Liver (tissue), 9 donors: ENCODE data around the gene SPHK2. TPM values are rescaled to one million over a fixed set of nuclear protein-coding genes. Genes with fewer than 3 reads are reported as not detected.

ENCODE experiments used
- DNase-seq: peaks from one replicate; pipeline ENCODE4 v3.0.0-alpha.2; 2017; ENCODE audit warnings: low spot score
- H3K27ac ChIP-seq, 2 donors: one replicate each; pipeline ENCODE4 v1.7.0; 2013; ENCODE audit warnings: inconsistent platforms in 2 of 2, low read length in 2 of 2, control low read depth in 1 of 2, low read depth in 1 of 2, mild to moderate bottlenecking in 1 of 2
- H3K27me3 ChIP-seq, 4 donors: one replicate each; pipeline versions ENCODE4 v1.6.1 to v1.7.0; 2013; ENCODE audit warnings: low read length in 3 of 4, inconsistent platforms in 1 of 4, mild to moderate bottlenecking in 1 of 4, moderate library complexity in 1 of 4; ENCODE audit not compliant: control insufficient read depth in 4 of 4, insufficient read depth in 4 of 4
- H3K36me3 ChIP-seq, 4 donors: one replicate each; pipeline versions ENCODE4 v1.6.1 to v1.7.0; 2013; ENCODE audit warnings: low read length in 3 of 4, mild to moderate bottlenecking in 3 of 4, low read depth in 1 of 4, moderate library complexity in 1 of 4; ENCODE audit not compliant: control insufficient read depth in 4 of 4, insufficient read depth in 3 of 4
- H3K4me1 ChIP-seq, 4 donors: one replicate each; pipeline versions ENCODE4 v1.6.1 to v1.7.0; 2013; ENCODE audit warnings: low read length in 3 of 4, mild to moderate bottlenecking in 3 of 4, moderate library complexity in 1 of 4; ENCODE audit not compliant: control insufficient read depth in 4 of 4, insufficient read depth in 4 of 4
- H3K4me3 ChIP-seq, 3 donors: one replicate each; pipeline versions ENCODE4 v1.6.1 to v1.7.0; 2013; ENCODE audit warnings: low read length in 3 of 3, control low read depth in 1 of 3, low read depth in 1 of 3, mild to moderate bottlenecking in 1 of 3
- H3K9ac ChIP-seq, 2 donors: one replicate each; pipeline ENCODE4 v1.7.0; 2013; ENCODE audit warnings: low read length in 2 of 2, mild to moderate bottlenecking in 2 of 2, moderate library complexity in 2 of 2, control low read depth in 1 of 2, low read depth in 1 of 2
- H3K9me3 ChIP-seq, 4 donors: one replicate each; pipeline versions ENCODE4 v1.6.1 to v1.7.0; 2013; ENCODE audit warnings: low read length in 3 of 4; ENCODE audit not compliant: control insufficient read depth in 4 of 4
- FOXA2 ChIP-seq: IDR thresholded peaks from 2 replicates; pipeline ENCODE4 v1.6.1; 2016; ENCODE audit warnings: antibody characterized with exemption
- RAD21 ChIP-seq, 2 donors: IDR thresholded peaks; 2 replicates each; pipeline ENCODE4 v1.6.1; 2016; ENCODE audit warnings: antibody characterized with exemption in 2 of 2, mild to moderate bottlenecking in 2 of 2
- WGBS: extraction: QIAGEN DNeasy Blood & Tissue Kit; methylation state at CpG from one replicate; pipeline ENCODE4 v1.1.7; 2013; 5-methylcytosine and 5-hydroxymethylcytosine counted together
- polyA plus RNA-seq, 2 donors: library from polyadenylated mRNA; stranded (reverse) in 1 of 2; unstranded in 1 of 2; fragments of 200-250 nt in 1 of 2; fragments of >200 nt in 1 of 2; fragmentation: Nextera tagmentation in 1 of 2; extraction: Ambion mirVana in 1 of 2; gene quantifications; one replicate each; pipeline versions ENCODE4 v1.2.1 to v1.2.3, GENCODE V29; 2013 to 2015
- total RNA-seq, 2 donors: library from RNA; depleted of rRNA; stranded (reverse); fragments of >200 nt; gene quantifications; one replicate each; pipeline ENCODE4 v1.2.3, GENCODE V29; 2014
- TF ChIP-seq, protein P1 (sequence below): IDR thresholded peaks from 2 replicates; pipeline ENCODE4 v1.6.1; 2016; ENCODE audit warnings: antibody characterized with exemption, mild to moderate bottlenecking
- TF ChIP-seq, protein P2 (sequence below): IDR thresholded peaks from 2 replicates; pipeline ENCODE4 v1.6.1; 2016; ENCODE audit warnings: antibody characterized with exemption
- TF ChIP-seq, protein P3 (sequence below): fragments of 150-350 bp; IDR thresholded peaks from 2 replicates; pipeline ENCODE4 v1.5.1; 2017; ENCODE audit warnings: improper control_type of control experiment, low read depth, low read length; ENCODE audit not compliant: missing input control
- donor health status: healthy.
- donor health status: healthy.
- donor health status: healthy.
- donor health status: healthy.
- donor health status: healthy.

The SPHK2 gene
- total and polyA plus RNA-seq, 4 donors = 9.6 to 17.3 (median 12.3) TPM

DNA sequence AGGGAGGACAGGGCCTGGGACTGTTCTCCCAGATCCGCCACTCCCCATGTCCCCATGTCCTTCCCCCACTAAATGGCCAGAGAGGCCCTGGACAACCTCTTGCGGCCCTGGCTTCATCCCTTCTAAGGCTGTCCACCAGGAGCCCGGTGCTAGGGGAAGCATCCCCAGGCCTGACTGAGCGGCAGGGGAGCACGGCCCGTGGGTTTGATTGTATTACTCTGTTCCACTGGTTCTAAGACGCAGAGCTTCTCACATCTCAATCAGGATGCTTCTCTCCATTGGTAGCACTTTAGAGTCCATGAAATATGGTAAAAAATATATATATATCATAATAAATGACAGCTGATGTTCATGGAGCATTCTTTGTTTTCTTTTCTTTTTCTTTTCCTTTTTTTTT lies 11.9 kb upstream of the SPHK2 start:
- WGBS = 92% methylated on average over 7 of the region's 7 CpGs

DNA sequence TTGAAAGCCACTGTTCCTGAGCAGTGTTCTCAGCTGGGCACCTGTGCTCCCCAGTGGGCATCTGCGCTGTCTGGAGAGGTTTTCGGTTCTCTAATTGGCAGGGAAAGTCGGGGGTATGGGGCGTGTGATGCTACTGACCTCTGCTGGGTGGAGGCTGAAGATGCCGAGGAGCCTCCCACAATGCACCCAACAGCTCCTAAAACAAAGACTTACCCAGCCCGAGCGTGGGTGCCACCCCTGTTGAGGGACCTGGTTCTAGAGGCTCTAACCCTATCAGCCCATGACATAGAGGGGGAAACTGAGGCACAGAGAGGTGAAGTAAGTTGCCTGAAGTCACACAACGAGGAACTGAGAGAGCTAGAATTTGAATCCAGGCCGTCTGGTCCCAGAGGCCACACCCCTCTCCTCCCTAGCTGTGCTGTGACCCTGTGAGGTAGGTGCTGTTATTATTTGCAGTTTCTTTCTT lies 10.5 kb upstream of the SPHK2 start:
- no peak for DNase-seq

More for the DNA sequence above, 11.9 kb upstream of the SPHK2 start:
- Histone ChIP-seq H3K36me3 (no peaks in the 10 kb centered on the region), H3K27ac (no peak overlapping the region), H3K4me3 (no peak overlapping the region), H3K4me1 (no peaks in the 10 kb centered on the region), H3K27me3 (no peaks in the 10 kb centered on the region), H3K9me3 (no peaks in the 10 kb centered on the region), H3K9ac (no peak overlapping the region)
- DNase-seq = no peak
- no peak for TF ChIP-seq FOXA2

More for the DNA sequence above, 10.5 kb upstream of the SPHK2 start:
- Histone ChIP-seq H3K4me3 (no peak overlapping the region), H3K36me3 (no peaks in the 10 kb centered on the region), H3K27ac (no peak overlapping the region), H3K9me3 (no peaks in the 10 kb centered on the region), H3K4me1 (peaks cover 0 to 5% (median under 1%) of the 10 kb centered on the region in 4 donors), H3K9ac (no peak overlapping the region), H3K27me3 (no peaks in the 10 kb centered on the region)
- WGBS = 47% methylated on average over 9 of the region's 9 CpGs
- peak; percentile 51 to 54 for TF ChIP-seq RAD21 (IDR thresholded peaks at IDR 0.05)
- TF ChIP-seq, protein P1, sequence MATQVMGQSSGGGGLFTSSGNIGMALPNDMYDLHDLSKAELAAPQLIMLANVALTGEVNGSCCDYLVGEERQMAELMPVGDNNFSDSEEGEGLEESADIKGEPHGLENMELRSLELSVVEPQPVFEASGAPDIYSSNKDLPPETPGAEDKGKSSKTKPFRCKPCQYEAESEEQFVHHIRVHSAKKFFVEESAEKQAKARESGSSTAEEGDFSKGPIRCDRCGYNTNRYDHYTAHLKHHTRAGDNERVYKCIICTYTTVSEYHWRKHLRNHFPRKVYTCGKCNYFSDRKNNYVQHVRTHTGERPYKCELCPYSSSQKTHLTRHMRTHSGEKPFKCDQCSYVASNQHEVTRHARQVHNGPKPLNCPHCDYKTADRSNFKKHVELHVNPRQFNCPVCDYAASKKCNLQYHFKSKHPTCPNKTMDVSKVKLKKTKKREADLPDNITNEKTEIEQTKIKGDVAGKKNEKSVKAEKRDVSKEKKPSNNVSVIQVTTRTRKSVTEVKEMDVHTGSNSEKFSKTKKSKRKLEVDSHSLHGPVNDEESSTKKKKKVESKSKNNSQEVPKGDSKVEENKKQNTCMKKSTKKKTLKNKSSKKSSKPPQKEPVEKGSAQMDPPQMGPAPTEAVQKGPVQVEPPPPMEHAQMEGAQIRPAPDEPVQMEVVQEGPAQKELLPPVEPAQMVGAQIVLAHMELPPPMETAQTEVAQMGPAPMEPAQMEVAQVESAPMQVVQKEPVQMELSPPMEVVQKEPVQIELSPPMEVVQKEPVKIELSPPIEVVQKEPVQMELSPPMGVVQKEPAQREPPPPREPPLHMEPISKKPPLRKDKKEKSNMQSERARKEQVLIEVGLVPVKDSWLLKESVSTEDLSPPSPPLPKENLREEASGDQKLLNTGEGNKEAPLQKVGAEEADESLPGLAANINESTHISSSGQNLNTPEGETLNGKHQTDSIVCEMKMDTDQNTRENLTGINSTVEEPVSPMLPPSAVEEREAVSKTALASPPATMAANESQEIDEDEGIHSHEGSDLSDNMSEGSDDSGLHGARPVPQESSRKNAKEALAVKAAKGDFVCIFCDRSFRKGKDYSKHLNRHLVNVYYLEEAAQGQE = no peak
- TF ChIP-seq, protein P2, sequence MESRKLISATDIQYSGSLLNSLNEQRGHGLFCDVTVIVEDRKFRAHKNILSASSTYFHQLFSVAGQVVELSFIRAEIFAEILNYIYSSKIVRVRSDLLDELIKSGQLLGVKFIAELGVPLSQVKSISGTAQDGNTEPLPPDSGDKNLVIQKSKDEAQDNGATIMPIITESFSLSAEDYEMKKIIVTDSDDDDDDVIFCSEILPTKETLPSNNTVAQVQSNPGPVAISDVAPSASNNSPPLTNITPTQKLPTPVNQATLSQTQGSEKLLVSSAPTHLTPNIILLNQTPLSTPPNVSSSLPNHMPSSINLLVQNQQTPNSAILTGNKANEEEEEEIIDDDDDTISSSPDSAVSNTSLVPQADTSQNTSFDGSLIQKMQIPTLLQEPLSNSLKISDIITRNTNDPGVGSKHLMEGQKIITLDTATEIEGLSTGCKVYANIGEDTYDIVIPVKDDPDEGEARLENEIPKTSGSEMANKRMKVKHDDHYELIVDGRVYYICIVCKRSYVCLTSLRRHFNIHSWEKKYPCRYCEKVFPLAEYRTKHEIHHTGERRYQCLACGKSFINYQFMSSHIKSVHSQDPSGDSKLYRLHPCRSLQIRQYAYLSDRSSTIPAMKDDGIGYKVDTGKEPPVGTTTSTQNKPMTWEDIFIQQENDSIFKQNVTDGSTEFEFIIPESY = no peak
- TF ChIP-seq, protein P3, sequence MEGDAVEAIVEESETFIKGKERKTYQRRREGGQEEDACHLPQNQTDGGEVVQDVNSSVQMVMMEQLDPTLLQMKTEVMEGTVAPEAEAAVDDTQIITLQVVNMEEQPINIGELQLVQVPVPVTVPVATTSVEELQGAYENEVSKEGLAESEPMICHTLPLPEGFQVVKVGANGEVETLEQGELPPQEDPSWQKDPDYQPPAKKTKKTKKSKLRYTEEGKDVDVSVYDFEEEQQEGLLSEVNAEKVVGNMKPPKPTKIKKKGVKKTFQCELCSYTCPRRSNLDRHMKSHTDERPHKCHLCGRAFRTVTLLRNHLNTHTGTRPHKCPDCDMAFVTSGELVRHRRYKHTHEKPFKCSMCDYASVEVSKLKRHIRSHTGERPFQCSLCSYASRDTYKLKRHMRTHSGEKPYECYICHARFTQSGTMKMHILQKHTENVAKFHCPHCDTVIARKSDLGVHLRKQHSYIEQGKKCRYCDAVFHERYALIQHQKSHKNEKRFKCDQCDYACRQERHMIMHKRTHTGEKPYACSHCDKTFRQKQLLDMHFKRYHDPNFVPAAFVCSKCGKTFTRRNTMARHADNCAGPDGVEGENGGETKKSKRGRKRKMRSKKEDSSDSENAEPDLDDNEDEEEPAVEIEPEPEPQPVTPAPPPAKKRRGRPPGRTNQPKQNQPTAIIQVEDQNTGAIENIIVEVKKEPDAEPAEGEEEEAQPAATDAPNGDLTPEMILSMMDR = peak; percentile 32
